ENCODE data around the gene GREM2. TPM values are rescaled to one million over a fixed set of nuclear protein-coding genes. Genes with fewer than 3 reads are reported as not detected.

GREM2 gene
- total RNA-seq, 1 donor from 2014 or later, result 0.48 TPM

GRCh38 chr1:240503558-240503957, 108.4 kb downstream of the GREM2 start:
- peaks cover 4% of the 10 kb centered on the region for H3K27me3 Mint-ChIP-seq
- no peaks in the 10 kb centered on the region for H3K36me3 Mint-ChIP-seq (ENCODE audit: insufficient read depth)
- no peak for DNase-seq (ENCODE audit: low spot score, unreplicated experiment)
- no peaks in the 10 kb centered on the region for H3K9me3 Mint-ChIP-seq (ENCODE audit: low read depth)
- peaks cover 9% of the 10 kb centered on the region for H3K4me1 Mint-ChIP-seq (ENCODE audit: low read depth)
- TF ChIP-seq CTCF (IDR thresholded peaks at IDR 0.05; ENCODE audit: unreplicated experiment), result no peak
- no peak overlapping the region for H3K27ac Mint-ChIP-seq
- no peak overlapping the region for H3K4me3 Mint-ChIP-seq (ENCODE audit: low read depth)

- TF ChIP-seq CTCF (IDR thresholded peaks at IDR 0.05; ENCODE audit: unreplicated experiment), result no peak
- Mint-ChIP-seq H3K27ac (no peak overlapping the region), H3K4me1 (ENCODE audit: low read depth) (peaks cover 9% of the 10 kb centered on the region), H3K9me3 (ENCODE audit: low read depth) (no peaks in the 10 kb centered on the region), H3K4me3 (ENCODE audit: low read depth) (no peak overlapping the region), H3K27me3 (peaks cover 6% of the 10 kb centered on the region), H3K36me3 (ENCODE audit: insufficient read depth) (no peaks in the 10 kb centered on the region)
- no peak for DNase-seq (ENCODE audit: low spot score, unreplicated experiment)
Observed at GRCh38 chr1:240503036-240503435, 108.9 kb downstream of the GREM2 start.

- Mint-ChIP-seq H3K27ac (no peak overlapping the region), H3K36me3 (ENCODE audit: insufficient read depth) (no peaks in the 10 kb centered on the region), H3K9me3 (ENCODE audit: low read depth) (no peaks in the 10 kb centered on the region), H3K4me1 (ENCODE audit: low read depth) (peaks cover 3% of the 10 kb centered on the region), H3K4me3 (ENCODE audit: low read depth) (no peak overlapping the region), H3K27me3 (peaks cover 4% of the 10 kb centered on the region)
- no peak for TF ChIP-seq CTCF (IDR thresholded peaks at IDR 0.05; ENCODE audit: unreplicated experiment)
- no peak for DNase-seq (ENCODE audit: low spot score, unreplicated experiment)
Observed at GRCh38 chr1:240501115-240501514, 110.8 kb downstream of the GREM2 start.

GRCh38 chr1:240500647-240501046, 111.3 kb downstream of the GREM2 start:
- DNase-seq (ENCODE audit: low spot score, unreplicated experiment), result no peak
- Mint-ChIP-seq H3K27me3 (peaks cover 4% of the 10 kb centered on the region), H3K4me3 (ENCODE audit: low read depth) (no peak overlapping the region), H3K9me3 (ENCODE audit: low read depth) (no peaks in the 10 kb centered on the region), H3K4me1 (ENCODE audit: low read depth) (peaks cover 3% of the 10 kb centered on the region), H3K27ac (no peak overlapping the region), H3K36me3 (ENCODE audit: insufficient read depth) (no peaks in the 10 kb centered on the region)
- TF ChIP-seq CTCF (IDR thresholded peaks at IDR 0.05; ENCODE audit: unreplicated experiment), result no peak

DNA sequence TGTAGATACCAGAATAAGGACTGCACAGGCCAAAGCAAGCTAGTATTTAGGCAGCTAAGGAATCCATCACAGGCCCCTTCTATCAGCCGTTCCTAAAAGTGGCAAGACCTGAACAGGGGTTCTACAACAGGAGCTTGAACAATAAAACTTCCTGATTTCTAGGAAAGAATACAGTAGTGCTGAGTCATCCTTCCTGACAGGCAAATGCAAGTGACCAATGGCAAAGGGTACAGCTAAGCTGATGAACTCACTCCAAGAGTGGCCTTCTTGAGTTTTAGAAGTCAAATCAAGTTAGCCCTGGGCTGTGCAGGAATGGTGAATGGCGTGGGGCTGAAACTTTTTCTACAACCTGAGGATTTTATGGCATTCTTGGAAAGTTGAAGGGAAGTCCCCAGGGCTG, 112.9 kb downstream of the GREM2 start:
- Mint-ChIP-seq H3K36me3 (ENCODE audit: insufficient read depth) (no peaks in the 10 kb centered on the region), H3K27me3 (peaks cover 4% of the 10 kb centered on the region), H3K27ac (no peak overlapping the region), H3K4me1 (ENCODE audit: low read depth) (peaks cover 3% of the 10 kb centered on the region), H3K4me3 (ENCODE audit: low read depth) (no peak overlapping the region), H3K9me3 (ENCODE audit: low read depth) (no peaks in the 10 kb centered on the region)
- no peak for DNase-seq (ENCODE audit: low spot score, unreplicated experiment)
- no peak for TF ChIP-seq CTCF (IDR thresholded peaks at IDR 0.05; ENCODE audit: unreplicated experiment)

Data from progenitor cell of endocrine pancreas (in vitro differentiated cells).